ENCODE measurements around the gene ZNF804B. TPM values are rescaled to one million over a fixed set of nuclear protein-coding genes. Genes with fewer than 3 reads are reported as not detected.

The ZNF804B gene
- total RNA-seq, 1 experiment from 2014 or later = not detected

DNA sequence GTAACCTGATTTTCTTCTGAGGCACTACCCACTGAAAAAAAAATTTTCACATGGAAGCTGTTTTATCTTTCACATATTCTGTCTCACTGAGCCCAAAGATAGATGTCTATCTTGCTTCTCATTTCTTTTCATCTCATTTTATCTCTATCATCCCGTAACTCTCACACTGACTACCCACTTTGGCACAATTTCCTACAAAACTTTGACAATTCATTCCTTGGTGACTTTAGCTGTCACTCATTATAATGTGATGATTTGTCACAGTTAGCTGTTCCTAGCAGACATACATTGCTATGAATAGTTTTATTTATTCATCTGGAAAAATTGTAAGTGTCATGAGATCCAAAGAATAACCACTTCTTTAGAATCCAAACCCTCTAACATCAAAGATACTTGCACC is 625.9 kb downstream of the ZNF804B start:
- no TSS peak for BruUV-seq (replicated peaks)
- POLR2A ChIA-PET (ENCODE audit: low non-redundant PET) = no interaction called here
- H3K36me3 ChIP-seq (ENCODE audit: insufficient read depth, low read length, poor library complexity, severe bottlenecking) = no peaks in the 10 kb centered on the region
- H3K9me3 ChIP-seq (ENCODE audit: low read depth, low read length, poor library complexity, severe bottlenecking) = no peaks in the 10 kb centered on the region
- intact Hi-C loops (cut with micrococcal nuclease; ENCODE audit: unreplicated experiment) = no loop called here
- H3K27ac ChIP-seq (ENCODE audit: low read depth, low read length, poor library complexity, severe bottlenecking) = no peak overlapping the region
- CTCF ChIA-PET = no interaction called here
- H3K27me3 ChIP-seq (replicated peaks; ENCODE audit: insufficient read depth, low read depth, low read length, poor library complexity) = no peaks in the 10 kb centered on the region
- DNase-seq (ENCODE audit: low spot score) = no peak
- TF ChIP-seq, protein P1, sequence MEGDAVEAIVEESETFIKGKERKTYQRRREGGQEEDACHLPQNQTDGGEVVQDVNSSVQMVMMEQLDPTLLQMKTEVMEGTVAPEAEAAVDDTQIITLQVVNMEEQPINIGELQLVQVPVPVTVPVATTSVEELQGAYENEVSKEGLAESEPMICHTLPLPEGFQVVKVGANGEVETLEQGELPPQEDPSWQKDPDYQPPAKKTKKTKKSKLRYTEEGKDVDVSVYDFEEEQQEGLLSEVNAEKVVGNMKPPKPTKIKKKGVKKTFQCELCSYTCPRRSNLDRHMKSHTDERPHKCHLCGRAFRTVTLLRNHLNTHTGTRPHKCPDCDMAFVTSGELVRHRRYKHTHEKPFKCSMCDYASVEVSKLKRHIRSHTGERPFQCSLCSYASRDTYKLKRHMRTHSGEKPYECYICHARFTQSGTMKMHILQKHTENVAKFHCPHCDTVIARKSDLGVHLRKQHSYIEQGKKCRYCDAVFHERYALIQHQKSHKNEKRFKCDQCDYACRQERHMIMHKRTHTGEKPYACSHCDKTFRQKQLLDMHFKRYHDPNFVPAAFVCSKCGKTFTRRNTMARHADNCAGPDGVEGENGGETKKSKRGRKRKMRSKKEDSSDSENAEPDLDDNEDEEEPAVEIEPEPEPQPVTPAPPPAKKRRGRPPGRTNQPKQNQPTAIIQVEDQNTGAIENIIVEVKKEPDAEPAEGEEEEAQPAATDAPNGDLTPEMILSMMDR (conservative IDR thresholded peaks at IDR 0.05; ENCODE audit: low read depth, low read length) = no peak
- no peak for TF ChIP-seq EZH2 (IDR thresholded peaks at IDR 0.05; ENCODE audit: borderline replicate concordance, low read depth, low read length, poor library complexity, severe bottlenecking)
- no peak overlapping the region for H3K4me3 ChIP-seq (ENCODE audit: low read depth, low read length, poor library complexity, severe bottlenecking)
- H3K4me1 ChIP-seq (ENCODE audit: insufficient read depth, low read length, poor library complexity, severe bottlenecking) = no peaks in the 10 kb centered on the region

Other genes with a start within 250 kb of the ZNF804B start
- gene TEX47, start 36.0 kb downstream of the ZNF804B start, total RNA-seq (2021) = not detected in 2 replicates